GM18519 (cell line): ENCODE measurements around the gene CTSD.
"Not testable (repeated sequence)": the region's sequence is repeated elsewhere in the genome, so short reads cannot be mapped to it uniquely, and the experiment has no call there.

ENCODE experiments used
- ATAC-seq: cut with Tn5 transposase; IDR thresholded peaks from one replicate; pipeline ENCODE4 v1.9.1; 2021; ENCODE audit warnings: mild to moderate bottlenecking, moderate library complexity; ENCODE audit not compliant: unreplicated experiment, low FRiP score

CTSD gene

DNA sequence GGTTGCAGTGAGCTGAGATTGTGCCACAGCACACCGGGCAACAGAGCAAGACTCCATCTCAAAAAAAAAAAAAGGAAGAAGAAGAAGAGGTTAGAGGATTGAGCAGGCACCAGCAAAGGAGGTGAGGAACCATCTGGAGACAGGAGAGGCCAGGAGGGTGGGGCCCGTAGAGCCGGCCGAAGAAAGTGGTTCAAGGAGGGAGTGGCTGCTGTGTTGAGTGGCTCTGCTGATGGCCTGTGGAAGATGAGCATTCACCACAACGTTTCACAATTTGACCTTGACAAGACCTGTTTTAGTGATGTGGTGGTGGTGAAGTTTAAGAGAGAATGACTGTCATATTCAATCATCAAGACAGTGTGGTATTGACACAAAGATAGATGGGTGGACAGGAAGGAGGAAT is 6.8 kb upstream of the CTSD start:
- ATAC-seq = no peak

DNA sequence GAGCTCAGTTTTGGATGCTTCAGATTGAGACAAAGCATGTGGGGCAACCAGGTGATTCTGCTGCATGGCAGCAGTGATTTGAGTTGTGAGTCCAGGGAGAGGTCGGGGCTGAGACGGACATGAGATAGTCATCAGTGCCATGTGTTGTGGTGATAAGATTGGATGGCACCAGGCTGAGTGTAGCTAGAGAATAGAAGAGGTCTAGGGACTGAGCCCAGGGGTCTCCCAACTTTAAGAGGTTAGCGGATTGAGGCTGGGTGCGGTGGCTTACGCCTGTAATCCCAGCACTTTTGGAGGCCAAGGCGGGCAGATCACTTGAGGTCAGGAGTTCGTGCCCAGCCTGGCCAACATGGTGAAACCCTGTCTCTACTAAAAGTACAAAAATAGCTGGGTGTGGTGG is 6.3 kb upstream of the CTSD start:
- no peak for ATAC-seq

DNA sequence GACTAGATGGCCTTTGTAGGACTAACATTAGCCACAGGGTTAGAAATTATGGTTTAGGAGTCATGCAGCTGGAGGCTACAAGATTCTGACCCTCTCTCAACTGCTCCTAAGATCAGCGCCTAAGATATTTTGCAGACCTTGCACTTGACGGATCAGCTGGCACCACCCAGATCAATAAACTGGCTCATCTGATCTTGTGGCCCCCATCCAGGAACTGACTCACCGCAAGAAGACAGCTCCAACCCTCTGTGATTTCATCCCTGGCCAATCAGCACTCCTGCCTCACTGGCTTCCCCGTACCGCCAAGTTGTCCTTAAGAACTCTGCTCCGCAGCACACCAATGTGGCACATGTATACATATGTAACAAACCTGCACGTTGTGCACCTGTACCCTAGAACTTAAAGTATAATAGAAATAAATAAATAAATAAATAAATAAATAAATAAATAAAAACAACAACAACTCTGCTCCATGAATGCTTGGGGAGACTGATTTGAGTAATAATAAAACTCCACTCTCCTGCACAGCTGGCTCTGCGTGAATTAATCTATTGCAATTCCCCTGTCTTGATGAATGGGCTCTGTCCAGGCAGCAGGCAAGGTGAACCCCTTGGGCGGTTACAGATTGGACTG is 5.7 kb upstream of the CTSD start:
- ATAC-seq = not testable (repeated sequence)

DNA sequence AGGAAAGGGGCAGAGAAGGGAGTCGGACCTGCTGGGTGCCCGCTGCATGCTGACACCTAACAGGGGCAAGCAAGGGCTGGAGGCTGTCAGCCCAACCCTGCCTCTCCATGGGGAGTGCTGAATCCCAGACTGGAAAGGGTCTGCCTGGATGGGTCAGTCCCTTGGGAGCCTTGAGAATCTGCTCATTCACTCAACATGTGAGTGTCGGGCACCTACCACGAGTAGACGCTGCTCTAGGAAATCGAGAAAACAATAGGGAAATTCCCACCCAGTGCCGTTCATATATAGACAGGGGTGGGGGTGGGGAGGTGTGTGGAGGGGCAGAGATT is 4.4 kb upstream of the CTSD start:
- no peak for ATAC-seq

DNA sequence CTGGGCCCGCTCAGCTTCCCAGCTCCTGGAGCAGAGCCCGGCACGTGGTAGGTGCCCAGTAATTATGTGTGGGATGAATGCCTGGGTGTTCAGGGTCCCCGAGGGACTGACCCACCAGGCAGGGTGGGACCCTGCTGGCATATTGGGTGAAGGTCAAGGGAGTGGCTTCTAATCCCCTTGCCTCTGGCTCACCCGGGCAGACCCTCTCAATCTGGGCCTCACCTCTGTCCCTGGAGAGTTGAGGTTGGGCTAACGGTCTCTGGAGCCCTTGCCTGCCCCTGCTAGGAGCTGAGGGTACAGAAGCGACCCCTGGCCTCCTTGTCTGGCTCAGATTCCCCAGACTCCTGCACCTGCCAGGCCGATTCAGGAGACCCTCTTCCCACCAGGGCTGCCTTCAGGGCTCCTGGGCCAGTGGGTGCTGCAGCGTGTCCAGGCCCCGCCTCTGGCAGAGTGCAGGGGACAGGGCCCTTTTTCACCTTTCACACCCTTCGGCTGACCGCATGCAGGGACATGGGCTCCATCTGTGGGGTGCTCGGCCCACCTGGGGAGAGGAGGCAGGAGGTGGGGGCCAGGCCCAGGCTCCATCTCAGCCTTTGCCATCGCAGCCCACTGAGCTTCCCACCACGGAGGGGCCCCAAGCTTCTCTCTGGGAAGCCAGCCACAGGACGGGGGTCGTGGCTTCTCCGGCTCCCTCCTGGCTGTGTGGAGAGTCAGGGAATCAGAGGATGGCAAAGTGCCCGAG is 3.8 kb upstream of the CTSD start:
- no peak for ATAC-seq

DNA sequence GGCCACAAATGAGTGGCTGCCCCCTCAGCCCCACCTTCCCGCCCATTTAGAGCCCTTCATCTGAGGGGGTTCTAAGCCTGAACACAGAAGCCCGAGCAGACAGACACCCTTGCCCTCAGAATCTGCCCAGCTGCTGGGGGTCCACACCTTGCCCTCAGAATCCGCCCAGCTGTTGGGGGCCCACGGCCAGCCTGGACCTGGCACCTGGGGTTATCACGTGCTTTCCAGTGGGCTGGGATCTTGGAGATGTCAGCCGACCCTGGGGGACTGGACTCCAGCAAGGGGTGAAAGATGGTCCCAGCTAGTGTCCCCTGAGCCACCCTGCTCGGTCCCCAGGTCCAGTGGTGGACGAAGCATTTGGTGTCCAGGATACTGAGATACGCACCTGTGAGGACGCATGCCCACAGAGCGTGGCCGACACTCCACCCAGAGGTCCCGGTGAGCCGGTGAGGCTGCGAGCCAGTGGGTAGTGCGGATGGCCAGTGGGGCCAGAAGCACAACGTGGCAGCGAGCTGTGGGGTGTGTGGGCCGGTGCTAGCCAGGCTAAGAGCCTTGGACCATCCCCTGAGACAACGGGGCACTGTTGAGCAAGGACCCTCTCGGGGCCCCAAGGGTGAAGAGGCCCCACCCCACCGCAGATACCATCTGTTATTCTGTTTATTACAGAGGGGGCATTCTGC is 3.1 kb upstream of the CTSD start:
- no peak for ATAC-seq

DNA sequence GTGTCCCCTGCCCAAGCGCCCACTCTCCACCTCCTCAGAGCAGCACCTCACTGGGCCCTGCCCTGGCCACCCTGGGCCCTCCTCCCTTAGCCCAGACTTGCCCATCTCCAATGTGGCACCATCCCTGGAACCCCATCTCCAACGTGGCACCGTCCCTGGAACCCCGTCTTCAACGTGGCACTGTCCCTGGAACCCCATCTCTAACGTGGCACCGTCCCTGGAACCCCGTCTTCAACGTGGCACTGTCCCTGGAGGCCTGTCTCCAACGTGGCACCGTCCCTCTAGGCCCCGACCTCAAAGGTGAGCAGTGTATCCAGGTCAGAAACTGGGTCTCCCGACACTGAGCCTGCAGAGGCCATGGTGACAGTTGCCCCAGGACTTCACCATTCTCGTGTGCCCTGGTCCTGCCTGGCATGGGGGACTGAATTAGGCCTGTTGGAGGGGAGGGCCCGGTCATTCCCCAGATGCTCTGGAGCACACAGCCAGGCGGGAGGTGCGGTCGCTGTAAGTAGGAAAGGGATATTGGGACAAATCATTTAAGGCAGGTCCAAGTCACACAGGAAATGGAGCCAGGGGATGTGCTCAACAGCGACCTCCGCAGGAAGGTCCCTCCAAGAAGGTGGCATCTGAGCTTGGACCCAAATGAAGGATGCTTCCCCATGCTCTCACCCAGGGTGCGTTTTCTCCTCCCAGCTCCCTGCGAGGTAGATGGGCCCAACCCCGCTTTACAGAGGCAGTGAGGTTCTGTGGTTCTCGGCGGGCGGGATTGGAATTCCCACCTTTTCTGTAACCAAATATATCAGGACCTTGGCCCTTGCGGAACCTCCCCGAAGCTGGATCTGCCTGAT is 2.4 kb upstream of the CTSD start:
- no peak for ATAC-seq

DNA sequence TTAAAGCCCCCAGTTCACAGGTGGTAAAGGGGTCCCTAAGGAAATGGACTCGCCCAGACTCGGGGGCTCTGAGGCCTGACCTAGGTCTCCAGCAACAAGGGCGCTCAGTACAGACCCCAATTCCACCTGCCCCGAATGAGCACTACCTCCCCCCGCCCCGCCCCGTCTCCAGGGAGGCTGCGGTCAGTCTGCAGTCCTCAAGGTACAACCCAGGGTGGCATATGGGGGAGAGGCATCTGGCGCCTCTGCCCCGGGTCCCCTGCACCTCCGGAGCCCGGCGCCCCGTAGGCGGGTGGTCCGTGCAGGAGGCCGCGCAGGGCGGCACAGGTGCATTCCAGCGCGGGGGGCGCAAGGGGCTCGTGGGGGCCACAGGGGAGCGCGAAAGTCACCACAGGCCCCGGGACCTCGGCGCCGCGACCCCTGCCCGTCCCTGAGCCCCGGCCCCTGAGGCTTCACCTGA is 361 bp downstream of the CTSD start:
- ATAC-seq = peak; percentile 12

DNA sequence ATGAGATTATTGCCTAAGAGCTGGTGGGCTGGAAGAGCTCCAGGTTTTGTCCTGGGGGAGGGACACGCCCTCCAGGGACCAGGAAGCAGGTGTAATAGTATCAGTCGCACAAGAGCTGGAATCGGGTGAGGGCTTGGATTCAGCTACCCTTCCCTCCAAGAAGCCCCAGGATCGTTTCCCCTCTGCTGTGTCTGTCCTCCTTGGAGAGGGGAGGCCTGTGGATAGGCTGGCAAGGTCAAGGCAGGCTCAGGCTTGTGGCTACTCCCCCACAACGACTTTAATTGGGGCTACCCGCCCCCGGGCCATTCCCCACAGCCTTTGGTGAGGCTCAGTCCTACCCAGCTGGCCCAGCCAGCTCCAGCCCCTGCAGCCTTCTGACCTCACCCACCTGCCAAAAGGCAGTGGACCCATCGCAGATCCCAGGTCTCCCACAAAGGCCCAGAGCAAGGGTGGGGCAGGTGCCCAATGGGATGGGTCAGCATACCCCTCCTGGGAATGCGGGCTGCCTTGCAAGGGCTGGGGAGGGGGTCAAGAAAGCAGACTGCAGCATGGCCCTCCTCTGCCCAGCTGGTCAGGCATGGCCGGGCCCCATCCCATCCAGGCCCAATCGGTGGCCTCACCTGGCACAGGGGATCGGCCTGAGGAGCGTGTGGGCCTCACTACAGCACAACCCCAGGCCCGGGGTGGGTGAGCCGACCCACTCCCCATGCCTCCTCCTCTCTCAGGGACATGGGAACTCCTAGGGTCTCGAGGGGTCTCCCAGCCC is 1.0 kb downstream of the CTSD start:
- no peak for ATAC-seq

DNA sequence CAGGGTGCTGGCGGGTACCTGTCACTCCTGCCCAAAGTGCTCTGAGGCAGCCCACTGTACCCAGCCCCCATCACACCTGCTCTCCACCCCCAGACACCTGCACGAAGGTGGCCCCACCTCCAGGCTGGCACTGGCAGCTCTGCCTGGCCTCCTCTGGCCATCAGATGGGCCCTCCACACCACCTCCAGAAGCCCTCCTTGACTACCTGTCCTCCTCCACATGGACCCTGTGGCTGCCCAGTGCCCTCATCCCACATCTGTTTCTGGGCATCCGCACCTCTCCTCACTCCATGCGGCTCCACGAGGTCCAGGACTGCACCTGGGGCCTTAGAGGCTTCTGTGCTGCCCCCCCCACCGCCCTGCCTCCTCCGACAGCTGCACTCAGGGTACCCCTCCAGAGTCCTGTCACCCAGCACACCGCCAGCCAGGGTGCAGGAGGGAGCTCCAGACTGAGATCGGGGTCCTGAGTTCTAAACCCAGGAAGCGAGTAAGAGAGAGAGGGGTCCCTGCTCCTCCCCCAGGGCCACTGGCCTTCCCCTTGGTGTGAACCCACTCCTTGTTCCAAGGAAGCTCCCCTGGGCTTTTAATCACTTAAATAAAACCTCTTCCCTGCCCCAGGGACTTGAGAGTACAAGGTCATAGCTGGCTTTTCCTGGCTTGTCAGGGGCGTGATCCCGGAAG is 1.7 kb downstream of the CTSD start:
- ATAC-seq = no peak

DNA sequence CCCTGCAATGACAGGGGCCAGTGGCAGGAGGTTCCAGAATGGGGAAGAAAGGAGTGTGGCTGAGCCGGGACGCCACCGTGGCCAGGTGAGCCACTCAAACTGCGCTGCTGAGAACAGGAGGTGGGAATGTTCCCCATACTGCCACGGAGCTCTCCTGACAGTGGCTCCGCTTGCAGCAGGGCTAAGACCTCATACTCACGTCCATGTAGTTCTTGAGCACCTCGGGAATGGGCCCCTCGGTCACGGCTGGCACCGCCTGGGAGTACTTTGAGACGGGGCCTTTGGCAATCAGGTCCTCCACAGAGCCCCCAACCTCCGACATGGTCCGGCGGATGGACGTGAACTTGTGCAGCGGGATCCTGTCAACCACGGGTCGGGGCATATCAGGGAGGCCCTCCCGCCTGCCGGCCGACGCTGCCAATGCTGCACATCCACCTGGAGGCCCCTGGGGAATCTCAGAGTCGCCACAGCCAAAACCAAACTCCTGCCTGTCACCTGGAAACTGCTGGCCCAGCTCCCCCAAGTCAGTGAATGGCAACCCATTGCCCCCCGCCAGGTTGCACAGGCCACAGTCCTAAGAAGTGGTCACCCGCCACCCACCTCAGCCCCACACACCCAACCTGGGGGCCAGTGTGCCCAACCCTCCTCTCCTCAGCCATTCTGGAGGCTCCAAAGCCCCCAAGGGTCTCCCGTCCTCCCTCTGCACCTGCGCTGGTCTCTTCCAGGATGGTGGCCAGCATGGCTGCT is 2.4 kb downstream of the CTSD start:
- ATAC-seq = no peak

DNA sequence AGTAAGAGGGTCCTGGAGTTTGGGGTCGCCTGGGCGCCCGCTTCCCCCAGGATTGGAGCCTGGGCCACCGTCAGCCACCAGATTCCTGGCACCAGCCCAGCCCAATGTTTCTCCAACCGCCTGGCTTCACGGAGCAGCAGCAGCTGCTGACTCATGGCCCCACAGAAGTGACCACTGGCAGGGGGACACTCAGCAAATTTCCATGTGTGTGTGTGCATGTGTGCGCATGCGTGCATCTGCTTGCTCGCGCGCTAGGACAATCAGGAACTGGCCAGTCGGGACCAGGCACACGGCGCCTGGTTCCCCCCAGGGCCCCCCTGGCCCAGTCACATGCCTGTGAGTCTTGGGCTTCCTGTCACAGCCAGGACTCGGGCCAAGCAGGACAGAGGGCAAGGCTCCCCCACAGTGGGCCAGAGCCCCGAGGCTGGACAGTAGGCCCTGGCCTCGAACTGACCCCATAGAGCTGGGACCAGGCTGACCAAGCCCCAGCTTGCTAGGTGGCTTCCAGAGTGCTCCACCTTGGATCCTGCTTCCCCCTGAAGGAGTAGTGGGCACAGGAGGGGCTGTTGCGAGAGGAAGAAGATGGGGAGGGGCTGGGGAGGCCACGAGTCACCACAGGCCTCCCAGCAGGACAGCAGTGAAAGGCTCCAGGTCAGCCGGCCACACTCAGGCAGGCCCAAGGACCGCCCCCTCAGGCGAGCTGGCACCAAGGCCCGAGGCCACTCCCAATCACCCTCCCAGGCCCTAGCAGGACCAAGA is 3.2 kb downstream of the CTSD start:
- ATAC-seq = no peak

DNA sequence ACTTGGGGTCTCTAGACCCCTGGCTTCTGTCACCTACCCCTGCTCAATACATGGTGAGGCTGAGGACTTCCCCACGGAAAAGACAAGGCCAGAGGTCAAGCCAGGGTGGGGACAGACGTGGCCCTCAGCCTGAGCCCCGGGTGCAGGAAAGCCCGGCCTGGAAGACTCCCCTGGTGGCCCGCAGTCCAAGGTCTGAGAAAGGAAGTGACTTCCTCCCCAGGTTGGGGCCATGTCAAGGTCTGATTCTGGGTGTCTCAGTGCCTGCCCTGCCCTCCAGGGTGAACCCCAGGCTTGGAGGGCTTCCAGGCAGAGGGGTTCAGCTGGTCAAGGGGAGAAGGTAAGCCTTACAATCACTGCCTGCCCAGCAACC is 3.9 kb downstream of the CTSD start:
- no peak for ATAC-seq

DNA sequence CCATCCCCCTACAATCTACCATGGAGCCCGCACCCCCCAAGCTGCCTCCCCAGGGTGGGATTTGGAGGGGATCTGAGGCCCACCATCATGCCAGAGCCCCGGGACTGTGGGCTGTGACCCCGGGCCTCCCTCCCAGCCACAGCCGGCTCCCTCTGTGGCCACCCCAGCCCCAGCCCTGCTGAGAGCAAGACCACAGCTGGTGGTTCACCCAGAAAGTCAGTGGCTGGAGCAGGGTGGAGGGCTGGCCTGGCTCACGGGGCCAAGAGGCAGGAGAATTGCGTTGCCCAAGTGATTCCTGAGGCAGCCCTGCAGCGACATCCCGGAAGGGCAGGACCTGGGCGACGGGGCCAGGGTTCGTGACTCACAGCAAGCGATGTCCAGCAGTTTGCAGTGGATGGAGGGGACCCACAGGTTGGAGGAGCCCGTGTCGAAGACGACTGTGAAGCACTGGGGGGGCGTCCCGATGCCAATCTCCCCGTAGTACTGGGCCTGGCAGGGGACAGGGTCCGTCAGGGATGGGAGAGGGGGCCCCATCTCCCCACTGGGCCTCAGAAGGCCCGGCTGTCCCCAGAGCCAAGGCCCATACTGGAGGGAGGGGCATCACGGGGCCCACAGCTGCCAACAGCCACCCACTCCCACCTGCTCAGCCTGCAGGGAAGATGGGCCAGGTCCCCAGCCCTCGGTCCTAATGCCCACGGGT is 4.4 kb downstream of the CTSD start:
- ATAC-seq = no peak

DNA sequence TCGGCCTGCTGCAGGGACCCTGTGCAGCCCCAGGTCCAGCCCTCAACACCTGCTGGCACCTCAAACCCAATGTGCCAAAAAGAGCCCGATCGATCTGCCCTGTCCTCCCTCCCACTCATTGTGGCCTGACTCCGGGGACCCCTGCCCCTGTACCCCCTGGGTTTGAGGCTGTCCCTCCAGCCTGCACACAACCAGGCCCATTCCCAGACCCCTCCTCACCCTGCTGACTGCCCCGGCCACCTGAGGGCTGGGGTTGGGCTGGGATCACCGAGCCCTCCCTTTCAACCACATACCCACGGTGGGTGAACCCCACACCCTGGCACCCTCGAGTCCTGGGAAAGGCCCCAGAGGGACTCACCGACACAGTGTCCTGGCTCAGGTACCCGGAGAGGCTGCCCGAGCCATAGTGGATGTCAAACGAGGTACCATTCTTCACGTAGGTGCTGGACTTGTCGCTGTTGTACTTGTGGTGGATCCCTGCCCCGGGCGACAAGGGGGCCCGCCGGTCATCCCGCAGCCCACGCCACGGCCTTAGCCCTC is 5.0 kb downstream of the CTSD start:
- no peak for ATAC-seq

DNA sequence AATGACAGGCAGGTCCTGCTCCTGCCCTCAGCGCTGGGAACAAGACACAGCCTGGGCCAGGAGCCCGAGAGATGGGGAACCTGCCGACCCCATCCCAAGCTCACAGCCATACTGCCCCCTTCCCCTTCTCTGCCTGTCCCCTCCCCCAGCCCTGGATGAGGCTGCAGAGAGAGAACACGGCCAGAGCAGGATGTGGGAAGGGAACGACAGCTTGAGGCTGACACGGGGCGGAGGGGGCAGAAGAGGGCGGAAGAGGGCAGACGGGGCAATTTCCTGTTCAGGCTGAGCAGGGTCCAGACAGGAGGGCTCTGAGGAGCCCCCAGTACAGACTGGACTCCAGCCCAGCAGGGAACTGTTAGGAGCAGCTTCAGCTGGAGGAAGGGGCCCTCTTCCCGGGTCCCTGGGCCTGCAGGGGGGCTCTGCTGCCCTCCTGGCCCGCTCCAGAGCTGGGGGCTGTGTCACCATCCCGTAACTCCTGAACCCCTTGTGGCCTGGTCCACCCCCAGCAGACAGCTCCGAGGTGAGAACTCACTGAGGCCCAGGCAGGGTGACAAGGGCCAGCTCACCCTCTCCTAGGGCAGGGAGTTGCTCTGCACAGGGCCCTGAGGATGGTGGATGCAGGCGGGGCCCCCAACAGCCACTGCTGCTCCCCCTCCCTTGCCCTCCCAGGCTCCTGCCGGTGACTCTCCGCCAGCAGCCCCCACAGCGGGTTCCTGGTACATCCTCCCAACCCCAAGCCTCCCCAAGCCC is 5.7 kb downstream of the CTSD start:
- no peak for ATAC-seq
